Erythroblast (primary cell): ENCODE results near the gene CHAT.
"Not testable (repeated sequence)": the region's sequence is repeated elsewhere in the genome, so short reads cannot be mapped to it uniquely, and the experiment has no call there.

ENCODE experiments used
- DNase-seq, 2 experiments: peaks; one replicate each; lab custom pipeline; 2025; lab: John Stamatoyannopoulos, UW
- GATA1 ChIP-seq: IDR thresholded peaks from 2 replicates; pipeline ENCODE4 v1.6.1; 2011; ENCODE audit warnings: low read depth, mild to moderate bottlenecking, control low read depth, low read length, moderate library complexity
- POLR2A ChIP-seq: IDR thresholded peaks from 2 replicates; pipeline ENCODE4 v1.6.1; 2011; ENCODE audit warnings: mild to moderate bottlenecking, low read length

The CHAT gene

GRCh38 chr10:49664842-49665355 is 51.1 kb downstream of the CHAT start:
- no peak for TF ChIP-seq GATA1
- no peak for TF ChIP-seq POLR2A
- no peak for DNase-seq

DNA sequence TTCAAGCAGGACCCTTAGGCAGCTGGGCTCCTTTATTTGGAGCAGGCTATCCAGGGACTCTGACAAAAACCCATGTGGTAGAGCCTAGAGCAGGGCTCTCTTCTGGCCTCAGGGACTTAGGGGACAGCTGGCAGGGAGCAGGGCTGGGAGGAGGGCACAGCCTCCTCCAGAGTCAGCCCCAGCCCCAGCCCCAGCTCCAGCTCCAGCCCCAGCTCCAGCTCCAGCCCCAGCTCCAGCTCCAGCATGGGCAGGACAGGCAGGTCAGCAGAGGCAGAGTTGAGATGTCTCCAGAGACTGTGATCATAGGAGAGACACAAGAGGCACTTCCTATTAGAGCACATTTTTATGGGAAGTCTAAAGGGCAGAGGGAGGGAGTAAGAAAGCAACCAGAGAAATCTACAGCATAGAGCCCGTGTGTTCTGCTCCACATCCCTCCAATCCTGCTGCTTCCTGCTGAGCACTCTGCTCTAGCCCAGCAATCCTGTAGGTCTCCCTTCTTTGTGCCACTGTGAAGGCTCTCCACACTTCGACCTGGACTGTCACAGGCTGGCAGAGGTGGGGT is 52.3 kb downstream of the CHAT start:
- no peak for DNase-seq
- no peak for TF ChIP-seq POLR2A
- TF ChIP-seq GATA1 = no peak

- DNase-seq = no peak
- TF ChIP-seq POLR2A (no peak), GATA1 (no peak)
These were observed 52.8 kb downstream of the CHAT start for GRCh38 chr10:49666685-49667084.

DNA sequence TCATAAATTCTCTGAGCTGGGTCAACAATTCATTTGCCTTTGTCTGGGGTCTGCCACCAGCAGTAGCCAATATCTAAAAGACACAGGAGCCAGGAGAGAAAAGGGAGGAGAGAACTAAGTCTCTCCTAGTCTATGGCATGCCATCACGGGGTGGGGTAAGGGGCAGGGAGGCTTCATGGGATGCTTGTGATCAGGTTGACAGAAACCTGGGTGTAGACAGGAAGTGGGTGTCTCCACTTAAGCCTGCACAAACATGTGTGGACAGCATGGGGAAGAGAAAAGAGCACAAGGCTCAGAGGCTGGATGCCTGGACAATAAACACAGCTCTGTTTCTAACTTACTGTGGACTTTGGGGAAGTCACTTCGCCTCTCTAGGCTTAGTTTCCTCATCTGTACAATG is 54.2 kb downstream of the CHAT start:
- no peak for DNase-seq
- TF ChIP-seq GATA1 (no peak), POLR2A (no peak)

- TF ChIP-seq POLR2A = no peak
- TF ChIP-seq GATA1 = no peak
- no peak for DNase-seq
These were observed 54.8 kb downstream of the CHAT start for GRCh38 chr10:49668684-49669083.

- no peak for TF ChIP-seq GATA1
- TF ChIP-seq POLR2A = no peak
- DNase-seq = no peak
These were observed 65.1 kb downstream of the CHAT start for GRCh38 chr10:49678827-49679479.

GRCh38 chr10:49679480-49679893 is 65.7 kb downstream of the CHAT start, which contains the start of gene C10orf53:
Gene C10orf53, plus strand, starts transcription at chr10:49679651. Its CDS starts 47 bp downstream, at chr10:49679698.
- no peak for TF ChIP-seq POLR2A
- TF ChIP-seq GATA1 = no peak
- DNase-seq = peak; percentile 69 to 70

DNA sequence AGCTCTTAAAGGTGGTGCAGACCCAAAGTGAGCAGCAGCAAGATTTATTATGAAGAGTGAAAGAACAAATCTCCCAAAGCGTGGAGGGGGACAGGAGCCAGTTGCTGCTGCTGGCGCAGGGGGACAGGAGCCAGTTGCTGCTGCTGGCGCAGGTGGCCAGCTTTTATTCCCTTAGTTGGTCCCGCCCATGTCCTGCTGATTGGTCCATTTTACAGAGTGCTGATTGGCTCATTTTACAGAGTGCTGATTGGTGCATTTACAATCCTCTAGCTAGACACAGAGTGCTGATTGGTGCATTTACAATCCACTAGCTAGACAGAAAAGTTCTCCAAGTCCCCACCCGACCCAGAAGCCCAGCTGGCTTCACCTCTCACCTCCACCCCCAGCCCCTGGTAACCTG is 68.6 kb downstream of the CHAT start:
- DNase-seq = not testable (repeated sequence)

DNA sequence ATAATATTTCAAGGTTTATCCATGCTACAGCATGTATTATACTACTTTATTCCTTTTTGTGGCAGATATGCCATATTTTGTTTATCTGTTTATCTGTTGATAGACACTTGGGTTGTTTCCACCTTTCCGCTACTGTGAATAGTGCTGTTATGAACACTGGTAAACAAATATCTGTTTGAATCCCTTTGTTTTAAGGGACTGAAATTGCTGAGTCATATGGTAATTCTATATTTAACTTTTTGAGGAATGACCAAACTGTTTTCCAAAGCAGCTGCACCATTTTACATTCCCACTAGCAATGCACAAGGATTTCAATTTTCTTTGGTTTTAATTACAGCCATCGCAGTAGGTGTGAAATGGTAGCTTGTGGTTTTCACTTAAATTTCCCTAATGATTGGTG is 69.0 kb downstream of the CHAT start:
- DNase-seq = no peak

GRCh38 chr10:49686651-49687050 is 72.8 kb downstream of the CHAT start:
- no peak for DNase-seq
- TF ChIP-seq GATA1 (no peak), POLR2A (no peak)

More for the DNA sequence above, 69.0 kb downstream of the CHAT start:
- TF ChIP-seq POLR2A (no peak), GATA1 (no peak)

DNA sequence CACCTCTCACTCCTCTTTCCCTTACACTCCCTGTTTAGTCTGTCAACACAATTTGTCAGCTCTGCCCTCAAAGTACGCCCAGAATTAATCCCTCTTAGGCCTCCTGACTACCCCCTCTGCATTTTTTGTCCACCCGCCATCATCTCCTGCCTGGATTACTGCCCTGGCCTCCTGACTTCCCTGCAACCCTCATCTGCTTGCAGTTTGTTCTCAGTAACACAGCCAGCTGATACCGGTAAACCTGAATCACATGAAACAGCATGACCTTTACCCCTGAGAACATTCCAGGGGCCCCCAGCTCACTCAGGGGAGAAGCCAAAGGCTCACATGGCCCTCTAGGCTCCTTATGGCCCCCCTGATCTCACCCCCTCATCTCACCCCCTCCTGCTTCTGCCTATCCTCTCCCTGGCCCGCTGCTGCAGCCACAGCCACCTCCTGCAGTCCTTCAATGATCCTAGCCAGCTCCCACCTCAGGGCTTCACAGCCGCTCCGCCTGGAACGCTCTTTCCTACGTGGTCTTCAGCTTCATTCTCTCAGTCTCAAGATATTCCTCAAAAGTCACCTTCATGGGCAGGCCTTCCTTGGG is 74.5 kb downstream of the CHAT start:
- TF ChIP-seq POLR2A (no peak), GATA1 (no peak)
- no peak for DNase-seq

DNA sequence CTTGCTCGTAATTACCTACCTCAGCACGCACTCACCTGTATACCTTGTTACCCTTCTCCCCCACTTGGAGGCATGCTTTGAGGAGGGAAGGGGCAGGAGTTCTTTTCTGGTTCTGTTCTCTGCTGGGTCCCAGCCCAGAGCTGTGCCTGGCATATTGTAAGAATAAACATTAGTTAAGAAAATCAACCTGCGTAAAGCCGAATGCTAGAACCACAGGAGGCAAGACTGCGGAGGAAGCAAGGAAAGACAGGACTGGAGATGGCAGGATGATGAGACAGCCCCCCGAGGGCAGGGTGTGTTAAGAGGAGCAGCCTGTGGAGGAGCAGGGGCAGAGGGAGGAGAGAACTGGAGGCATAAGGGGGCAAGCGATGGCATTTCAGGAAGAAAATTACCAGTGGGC is 75.1 kb downstream of the CHAT start:
- DNase-seq = no peak
- TF ChIP-seq GATA1 = no peak
- TF ChIP-seq POLR2A = no peak

DNA sequence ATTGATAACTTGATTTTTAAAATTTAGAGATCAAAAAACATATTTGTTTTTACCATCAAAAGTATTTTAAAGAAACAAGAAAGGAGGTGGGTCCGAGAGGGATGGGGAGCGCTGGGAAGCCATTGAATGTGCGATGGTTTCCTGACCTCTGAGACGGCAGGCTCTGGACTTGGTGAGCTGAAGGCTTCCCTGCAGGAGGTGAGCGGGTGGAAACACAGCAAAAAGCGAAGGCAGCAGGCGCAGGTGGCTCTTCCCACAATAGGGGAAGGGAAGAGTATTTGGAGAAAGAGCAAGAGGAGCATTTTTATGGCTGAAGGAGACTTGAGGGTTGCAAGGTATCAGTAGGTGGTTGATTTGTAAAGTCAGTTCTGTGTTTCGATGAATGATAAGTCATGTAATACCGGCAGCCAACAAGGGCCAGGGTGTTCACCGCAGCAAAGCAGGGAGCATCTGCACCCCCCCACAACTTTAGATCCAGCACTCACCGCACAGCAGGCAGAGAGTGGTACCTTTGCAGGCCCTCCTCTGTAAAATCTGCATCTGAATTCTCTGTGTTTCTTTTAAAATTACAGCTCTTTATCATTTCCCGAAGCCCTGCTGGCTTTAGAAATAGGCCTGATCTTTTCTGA is 76.2 kb downstream of the CHAT start:
- TF ChIP-seq POLR2A (no peak), GATA1 (no peak)
- no peak for DNase-seq
